Measurements from ENCODE around the gene NDUFS8. TPM values are rescaled to one million over a fixed set of nuclear protein-coding genes. Genes with fewer than 3 reads are reported as not detected.

NDUFS8 gene
- total RNA-seq, 1 experiment from 2014 or later, result 220 TPM

DNA sequence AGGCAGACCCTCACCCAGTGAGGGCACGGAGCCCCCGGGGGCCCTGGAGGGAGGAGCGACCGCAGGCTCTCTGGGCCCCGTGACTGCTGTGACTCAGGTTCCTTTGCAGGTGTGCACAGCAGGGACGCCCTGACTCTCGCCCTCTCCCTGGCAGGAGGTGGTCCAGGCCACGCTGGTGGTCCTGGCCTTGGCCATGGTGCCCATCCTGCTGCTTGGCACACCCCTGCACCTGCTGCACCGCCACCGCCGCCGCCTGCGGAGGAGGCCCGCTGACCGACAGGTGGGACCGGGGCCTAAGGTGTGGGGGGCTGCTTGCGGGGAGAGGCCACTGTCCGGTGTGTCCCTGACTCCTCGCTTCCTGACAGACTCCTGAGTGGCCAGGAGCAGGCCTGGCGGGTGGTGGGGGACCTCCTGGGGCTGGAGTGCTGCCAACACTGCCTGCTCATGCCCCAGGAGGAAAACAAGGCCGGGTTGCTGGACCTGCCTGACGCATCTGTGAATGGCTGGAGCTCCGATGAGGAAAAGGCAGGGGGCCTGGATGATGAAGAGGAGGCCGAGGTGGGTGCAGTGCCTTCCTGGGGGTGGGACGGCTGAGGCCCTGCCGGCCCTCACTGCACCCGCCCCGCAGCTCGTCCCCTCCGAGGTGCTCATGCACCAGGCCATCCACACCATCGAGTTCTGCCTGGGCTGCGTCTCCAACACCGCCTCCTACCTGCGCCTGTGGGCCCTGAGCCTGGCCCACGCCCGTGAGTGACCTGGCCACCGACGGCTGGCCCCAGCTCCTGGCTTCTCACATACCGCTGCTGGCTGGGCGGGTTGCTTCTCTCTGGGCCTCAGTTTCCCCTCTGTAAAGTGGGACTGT, 19.3 kb downstream of the NDUFS8 start:
- no peak overlapping the region for H3K4me3 ChIP-seq (ENCODE audit: low read depth, low read length, poor library complexity, severe bottlenecking)
- no peaks in the 10 kb centered on the region for H3K9me3 ChIP-seq (ENCODE audit: low read depth, low read length, poor library complexity, severe bottlenecking)
- no TSS peak for BruUV-seq (replicated peaks)
- no peaks in the 10 kb centered on the region for H3K27me3 ChIP-seq (replicated peaks; ENCODE audit: insufficient read depth, low read depth, low read length, poor library complexity)
- POLR2A ChIA-PET (ENCODE audit: low non-redundant PET), result no interaction called here
- CTCF ChIA-PET, result no interaction called here
- no peaks in the 10 kb centered on the region for H3K4me1 ChIP-seq (ENCODE audit: insufficient read depth, low read length, poor library complexity, severe bottlenecking)
- H3K36me3 ChIP-seq (ENCODE audit: insufficient read depth, low read length, poor library complexity, severe bottlenecking), result no peaks in the 10 kb centered on the region
- H3K27ac ChIP-seq (ENCODE audit: low read depth, low read length, poor library complexity, severe bottlenecking), result no peak overlapping the region
- TF ChIP-seq EZH2 (IDR thresholded peaks at IDR 0.05; ENCODE audit: borderline replicate concordance, low read depth, low read length, poor library complexity, severe bottlenecking), result no peak
- intact Hi-C loops (cut with micrococcal nuclease; ENCODE audit: unreplicated experiment), result no loop called here
- DNase-seq (ENCODE audit: low spot score), result no peak

GRCh38 chr11:68050371-68050841, 19.9 kb downstream of the NDUFS8 start:
- H3K36me3 ChIP-seq (ENCODE audit: insufficient read depth, low read length, poor library complexity, severe bottlenecking), result no peaks in the 10 kb centered on the region
- ChIA-PET POLR2A (ENCODE audit: low non-redundant PET) (no interaction called here), CTCF (no interaction called here)
- no peaks in the 10 kb centered on the region for H3K9me3 ChIP-seq (ENCODE audit: low read depth, low read length, poor library complexity, severe bottlenecking)
- BruUV-seq (replicated peaks), result no TSS peak
- H3K4me1 ChIP-seq (ENCODE audit: insufficient read depth, low read length, poor library complexity, severe bottlenecking), result no peaks in the 10 kb centered on the region
- H3K27ac ChIP-seq (ENCODE audit: low read depth, low read length, poor library complexity, severe bottlenecking), result no peak overlapping the region
- H3K27me3 ChIP-seq (replicated peaks; ENCODE audit: insufficient read depth, low read depth, low read length, poor library complexity), result no peaks in the 10 kb centered on the region
- TF ChIP-seq CTCF (conservative IDR thresholded peaks at IDR 0.05; ENCODE audit: low read depth, low read length) (no peak), EZH2 (IDR thresholded peaks at IDR 0.05; ENCODE audit: borderline replicate concordance, low read depth, low read length, poor library complexity, severe bottlenecking) (no peak)
- no peak overlapping the region for H3K4me3 ChIP-seq (ENCODE audit: low read depth, low read length, poor library complexity, severe bottlenecking)
- DNase-seq (ENCODE audit: low spot score), result no peak
- intact Hi-C loops (cut with micrococcal nuclease; ENCODE audit: unreplicated experiment), result no loop called here

DNA sequence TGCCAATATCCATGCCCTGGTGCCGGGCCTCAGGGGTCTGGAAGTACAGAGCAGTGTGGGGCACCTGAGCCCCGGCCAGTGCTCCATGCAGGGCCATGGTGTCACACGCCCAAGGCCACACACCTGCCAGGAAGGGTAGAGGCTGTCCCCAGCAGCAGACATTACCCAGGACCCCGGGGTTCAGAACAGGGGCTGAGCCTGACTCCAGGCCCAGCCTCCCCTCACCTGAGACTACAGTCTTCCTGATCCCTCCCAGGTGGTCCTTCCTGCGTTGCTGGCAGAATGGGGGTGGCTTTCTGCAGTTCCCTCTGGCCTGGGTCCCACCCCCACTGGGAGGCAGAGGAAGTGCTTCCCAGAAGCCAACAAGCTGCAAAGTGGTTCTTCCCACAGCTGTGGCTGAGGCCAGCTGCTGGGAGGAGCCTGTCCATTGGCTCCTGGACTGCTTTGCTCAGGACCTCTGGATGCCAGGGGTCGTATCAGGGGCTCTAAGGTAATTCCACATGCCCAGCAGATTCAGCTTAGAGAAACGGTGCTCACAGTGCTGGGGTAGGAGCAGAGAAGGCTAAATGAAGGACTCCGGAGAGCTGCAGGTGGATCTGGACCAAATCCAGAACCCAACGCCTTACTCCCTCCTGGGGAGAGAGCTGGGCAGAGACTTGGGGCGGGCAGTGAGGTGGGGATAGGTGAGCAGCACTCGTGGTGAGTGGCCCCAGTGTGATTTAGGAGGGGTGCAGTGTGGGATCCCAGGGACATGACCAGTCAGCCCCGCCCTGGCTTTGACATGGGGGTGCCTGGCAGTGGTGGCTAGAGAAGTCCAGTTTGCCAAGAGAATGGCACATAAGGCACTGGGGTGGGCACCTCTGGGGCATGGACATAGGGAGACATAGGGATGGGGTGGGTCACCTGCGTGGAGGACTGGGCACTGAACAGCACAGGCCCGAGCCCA, 21.0 kb downstream of the NDUFS8 start:
- no TSS peak for BruUV-seq (replicated peaks)
- Histone ChIP-seq H3K4me1 (ENCODE audit: insufficient read depth, low read length, poor library complexity, severe bottlenecking) (no peaks in the 10 kb centered on the region), H3K4me3 (ENCODE audit: low read depth, low read length, poor library complexity, severe bottlenecking) (no peak overlapping the region), H3K36me3 (ENCODE audit: insufficient read depth, low read length, poor library complexity, severe bottlenecking) (no peaks in the 10 kb centered on the region), H3K27ac (ENCODE audit: low read depth, low read length, poor library complexity, severe bottlenecking) (no peak overlapping the region), H3K27me3 (replicated peaks; ENCODE audit: insufficient read depth, low read depth, low read length, poor library complexity) (no peaks in the 10 kb centered on the region), H3K9me3 (ENCODE audit: low read depth, low read length, poor library complexity, severe bottlenecking) (no peaks in the 10 kb centered on the region)
- no peak for DNase-seq (ENCODE audit: low spot score)
- no peak for TF ChIP-seq EZH2 (IDR thresholded peaks at IDR 0.05; ENCODE audit: borderline replicate concordance, low read depth, low read length, poor library complexity, severe bottlenecking)
- no peak for TF ChIP-seq CTCF (conservative IDR thresholded peaks at IDR 0.05; ENCODE audit: low read depth, low read length)
- intact Hi-C loops (cut with micrococcal nuclease; ENCODE audit: unreplicated experiment), result no loop called here
- POLR2A ChIA-PET (ENCODE audit: low non-redundant PET), result no interaction called here
- CTCF ChIA-PET, result no interaction called here
